ENCODE measurements around the gene GJC2.

Gene GJC2

GRCh38 chr1:228120351-228120750 is 29.4 kb upstream of the GJC2 start:
- TF ChIP-seq POLR2A (IDR thresholded peaks at IDR 0.05; ENCODE audit: low read depth, low read length) (no peak), POLR2AphosphoS5 (IDR thresholded peaks at IDR 0.05; ENCODE audit: low read depth, low read length) (no peak), TAF1 (IDR thresholded peaks at IDR 0.05; ENCODE audit: borderline replicate concordance, low read depth, low read length) (no peak)
- DNase-seq (ENCODE audit: insufficient read length) (no peak), FAIRE-seq (no peak)

- DNase-seq (ENCODE audit: insufficient read length) = no peak
- no peak for TF ChIP-seq POLR2AphosphoS5 (IDR thresholded peaks at IDR 0.05; ENCODE audit: low read depth, low read length)
- no peak for TF ChIP-seq TAF1 (IDR thresholded peaks at IDR 0.05; ENCODE audit: borderline replicate concordance, low read depth, low read length)
- TF ChIP-seq POLR2A (IDR thresholded peaks at IDR 0.05; ENCODE audit: low read depth, low read length) = no peak
- FAIRE-seq = no peak
Measured at GRCh38 chr1:228120857-228121489, 28.8 kb upstream of the GJC2 start.

GRCh38 chr1:228122921-228123441 is 26.7 kb upstream of the GJC2 start:
- no peak for FAIRE-seq
- TF ChIP-seq POLR2A (IDR thresholded peaks at IDR 0.05; ENCODE audit: low read depth, low read length) = no peak
- no peak for DNase-seq (ENCODE audit: insufficient read length)

GRCh38 chr1:228123505-228123904 is 26.2 kb upstream of the GJC2 start:
- FAIRE-seq (no peak), DNase-seq (ENCODE audit: insufficient read length) (no peak)
- TF ChIP-seq TAF1 (IDR thresholded peaks at IDR 0.05; ENCODE audit: borderline replicate concordance, low read depth, low read length) (no peak), POLR2A (IDR thresholded peaks at IDR 0.05; ENCODE audit: low read depth, low read length) (no peak), POLR2AphosphoS5 (IDR thresholded peaks at IDR 0.05; ENCODE audit: low read depth, low read length) (no peak)

GRCh38 chr1:228125185-228125584 is 24.5 kb upstream of the GJC2 start:
- no peak for DNase-seq (ENCODE audit: insufficient read length)
- TF ChIP-seq POLR2AphosphoS5 (IDR thresholded peaks at IDR 0.05; ENCODE audit: low read depth, low read length) = no peak
- TF ChIP-seq TAF1 (IDR thresholded peaks at IDR 0.05; ENCODE audit: borderline replicate concordance, low read depth, low read length) = no peak
- no peak for TF ChIP-seq POLR2A (IDR thresholded peaks at IDR 0.05; ENCODE audit: low read depth, low read length)
- no peak for FAIRE-seq

GRCh38 chr1:228131766-228132165 is 18.0 kb upstream of the GJC2 start:
- TF ChIP-seq POLR2A (IDR thresholded peaks at IDR 0.05; ENCODE audit: low read depth, low read length) = no peak
- no peak for TF ChIP-seq TAF1 (IDR thresholded peaks at IDR 0.05; ENCODE audit: borderline replicate concordance, low read depth, low read length)
- no peak for TF ChIP-seq POLR2AphosphoS5 (IDR thresholded peaks at IDR 0.05; ENCODE audit: low read depth, low read length)
- FAIRE-seq = no peak
- no peak for DNase-seq (ENCODE audit: insufficient read length)

- DNase-seq (ENCODE audit: insufficient read length) = no peak
- no peak for FAIRE-seq
- TF ChIP-seq POLR2AphosphoS5 (IDR thresholded peaks at IDR 0.05; ENCODE audit: low read depth, low read length) (no peak), TAF1 (IDR thresholded peaks at IDR 0.05; ENCODE audit: borderline replicate concordance, low read depth, low read length) (no peak)
Measured at GRCh38 chr1:228134591-228134990, 15.1 kb upstream of the GJC2 start.

GRCh38 chr1:228136901-228137300 is 12.8 kb upstream of the GJC2 start:
- no peak for TF ChIP-seq POLR2AphosphoS5 (IDR thresholded peaks at IDR 0.05; ENCODE audit: low read depth, low read length)
- no peak for TF ChIP-seq POLR2A (IDR thresholded peaks at IDR 0.05; ENCODE audit: low read depth, low read length)
- TF ChIP-seq TAF1 (IDR thresholded peaks at IDR 0.05; ENCODE audit: borderline replicate concordance, low read depth, low read length) = no peak
- FAIRE-seq (no peak), DNase-seq (ENCODE audit: insufficient read length) (no peak)

GRCh38 chr1:228139406-228139930 is 10.3 kb upstream of the GJC2 start:
- DNase-seq (ENCODE audit: insufficient read length) (no peak), FAIRE-seq (no peak)
- TF ChIP-seq POLR2A (IDR thresholded peaks at IDR 0.05; ENCODE audit: low read depth, low read length) = no peak; the same call in 1 of the 2 replicates
- 0 out of 2 replicates have a peak, but pooled peaks have one; percentile 21 for TF ChIP-seq POLR2AphosphoS5 (IDR thresholded peaks at IDR 0.05; ENCODE audit: low read depth, low read length)

GRCh38 chr1:228139931-228140723 is 9.6 kb upstream of the GJC2 start, which contains the start of gene GUK1:
Gene GUK1, plus strand, starts transcription at chr1:228140279. Its CDS starts 24 bp downstream, at chr1:228140303.
- DNase-seq (ENCODE audit: insufficient read length) = peak; percentile 94
- TF ChIP-seq POLR2A (IDR thresholded peaks at IDR 0.05; ENCODE audit: low read depth, low read length) = peak; percentile 84
- peak; percentile 43 for TF ChIP-seq TAF1 (IDR thresholded peaks at IDR 0.05; ENCODE audit: borderline replicate concordance, low read depth, low read length)
- peak; percentile 55 for TF ChIP-seq POLR2AphosphoS5 (IDR thresholded peaks at IDR 0.05; ENCODE audit: low read depth, low read length)
- peak; percentile 100 for FAIRE-seq

- peak; percentile 50 for FAIRE-seq
- no peak for DNase-seq (ENCODE audit: insufficient read length)
- TF ChIP-seq TAF1 (IDR thresholded peaks at IDR 0.05; ENCODE audit: borderline replicate concordance, low read depth, low read length) (no peak), POLR2AphosphoS5 (IDR thresholded peaks at IDR 0.05; ENCODE audit: low read depth, low read length) (no peak), POLR2A (IDR thresholded peaks at IDR 0.05; ENCODE audit: low read depth, low read length) (no peak)
Measured at GRCh38 chr1:228140724-228141225, 9.0 kb upstream of the GJC2 start.
